NT2/D1 (cell line): ENCODE measurements around the gene SPDYE4.

Experiments
- DNase-seq: peaks from one replicate; pipeline ENCODE4 v3.0.0-alpha.2; 2011; ENCODE audit warnings: low read depth, low spot score
- H3K27me3 ChIP-seq: 2 replicates; pipeline ENCODE4 v1.6.0; 2011; ENCODE audit warnings: mild to moderate bottlenecking; ENCODE audit not compliant: insufficient read length, insufficient read depth
- H3K36me3 ChIP-seq: 2 replicates; pipeline ENCODE4 v1.6.1; 2011; ENCODE audit warnings: mild to moderate bottlenecking, low read length, mixed read lengths; ENCODE audit not compliant: insufficient read depth, insufficient read length
- H3K4me1 ChIP-seq: 2 replicates; pipeline ENCODE4 v1.5.1; 2011; ENCODE audit not compliant: insufficient read depth, insufficient read length
- H3K4me3 ChIP-seq: 2 replicates; pipeline ENCODE4 v1.5.1; 2011; ENCODE audit warnings: low read depth; ENCODE audit not compliant: insufficient read length
- H3K9ac ChIP-seq: 2 replicates; pipeline ENCODE4 v1.6.0; 2011; ENCODE audit warnings: low read depth; ENCODE audit not compliant: insufficient read length
- H3K9me3 ChIP-seq: 2 replicates; pipeline ENCODE4 v1.5.1; 2011; ENCODE audit warnings: mild to moderate bottlenecking, low read length; ENCODE audit not compliant: insufficient read depth
- SUZ12 ChIP-seq: IDR thresholded peaks from 2 replicates; pipeline ENCODE4 v1.6.1; 2011; ENCODE audit not compliant: insufficient read length, insufficient read depth; ENCODE audit errors: extremely low read depth
- YY1 ChIP-seq: IDR thresholded peaks from 2 replicates; pipeline ENCODE4 v1.6.1; 2011; ENCODE audit not compliant: insufficient read length, insufficient read depth
- ZNF274 ChIP-seq: IDR thresholded peaks from 2 replicates; pipeline ENCODE4 v1.6.1; 2011; ENCODE audit warnings: mild to moderate bottlenecking, low read depth, low read length

SPDYE4 gene

GRCh38 chr17:8745586-8746500 is 12.5 kb downstream of the SPDYE4 start:
- no peaks in the 10 kb centered on the region for H3K36me3 ChIP-seq
- DNase-seq = no peak
- no peaks in the 10 kb centered on the region for H3K4me1 ChIP-seq
- no peak for TF ChIP-seq YY1
- TF ChIP-seq ZNF274 = no peak
- no peaks in the 10 kb centered on the region for H3K27me3 ChIP-seq
- H3K9ac ChIP-seq = peak overlapping the region; percentile 15
- peak overlapping the region; percentile 41 for H3K4me3 ChIP-seq
- peaks cover 4% of the 10 kb centered on the region; the same call in 1 of the 2 replicates for H3K9me3 ChIP-seq

GRCh38 chr17:8744086-8744785 is 14.1 kb downstream of the SPDYE4 start:
- no peaks in the 10 kb centered on the region for H3K36me3 ChIP-seq
- no peak for DNase-seq
- no peak overlapping the region for H3K4me3 ChIP-seq
- no peak for TF ChIP-seq ZNF274
- TF ChIP-seq SUZ12 = no peak
- TF ChIP-seq YY1 = no peak
- no peaks in the 10 kb centered on the region for H3K27me3 ChIP-seq
- peaks cover 4% of the 10 kb centered on the region; the same call in 1 of the 2 replicates for H3K9me3 ChIP-seq
- H3K9ac ChIP-seq = no peak overlapping the region
- no peaks in the 10 kb centered on the region for H3K4me1 ChIP-seq

- no peak for DNase-seq
- H3K9ac ChIP-seq = no peak overlapping the region
- H3K4me3 ChIP-seq = no peak overlapping the region
- H3K27me3 ChIP-seq = no peaks in the 10 kb centered on the region
- no peaks in the 10 kb centered on the region for H3K36me3 ChIP-seq
- no peaks in the 10 kb centered on the region for H3K4me1 ChIP-seq
- no peaks in the 10 kb centered on the region; the same call in 1 of the 2 replicates for H3K9me3 ChIP-seq
- TF ChIP-seq SUZ12 = no peak
- no peak for TF ChIP-seq YY1
- TF ChIP-seq ZNF274 = no peak
Observed at GRCh38 chr17:8742819-8743218, 15.5 kb downstream of the SPDYE4 start.

- Histone ChIP-seq H3K27me3 (no peaks in the 10 kb centered on the region), H3K9me3 (no peaks in the 10 kb centered on the region), H3K4me3 (no peak overlapping the region), H3K9ac (no peak overlapping the region), H3K36me3 (no peaks in the 10 kb centered on the region), H3K4me1 (no peaks in the 10 kb centered on the region)
- DNase-seq = no peak
- TF ChIP-seq ZNF274 (no peak), SUZ12 (no peak), YY1 (no peak)
Observed at GRCh38 chr17:8742274-8742673, 16.1 kb downstream of the SPDYE4 start.

- no peaks in the 10 kb centered on the region for H3K36me3 ChIP-seq
- H3K27me3 ChIP-seq = no peaks in the 10 kb centered on the region
- no peaks in the 10 kb centered on the region for H3K4me1 ChIP-seq
- no peak for DNase-seq
- no peaks in the 10 kb centered on the region for H3K9me3 ChIP-seq
- no peak for TF ChIP-seq YY1
- TF ChIP-seq ZNF274 = no peak
- TF ChIP-seq SUZ12 = no peak
- no peak overlapping the region for H3K9ac ChIP-seq
- H3K4me3 ChIP-seq = no peak overlapping the region
Observed at GRCh38 chr17:8741771-8742170, 16.6 kb downstream of the SPDYE4 start.

GRCh38 chr17:8741366-8741765 is 17.0 kb downstream of the SPDYE4 start:
- Histone ChIP-seq H3K9me3 (no peaks in the 10 kb centered on the region), H3K9ac (no peak overlapping the region), H3K36me3 (no peaks in the 10 kb centered on the region), H3K4me1 (no peaks in the 10 kb centered on the region), H3K4me3 (no peak overlapping the region), H3K27me3 (no peaks in the 10 kb centered on the region)
- DNase-seq = no peak
- no peak for TF ChIP-seq ZNF274
- TF ChIP-seq YY1 = no peak
- no peak for TF ChIP-seq SUZ12

GRCh38 chr17:8740486-8740885 is 17.9 kb downstream of the SPDYE4 start:
- H3K4me3 ChIP-seq = no peak overlapping the region
- DNase-seq = no peak
- no peaks in the 10 kb centered on the region for H3K4me1 ChIP-seq
- no peak overlapping the region for H3K9ac ChIP-seq
- no peaks in the 10 kb centered on the region for H3K9me3 ChIP-seq
- TF ChIP-seq SUZ12 (no peak), ZNF274 (no peak), YY1 (no peak)
- no peaks in the 10 kb centered on the region for H3K36me3 ChIP-seq
- H3K27me3 ChIP-seq = no peaks in the 10 kb centered on the region
